ENCODE results near the gene BCR. TPM values are rescaled to one million over a fixed set of nuclear protein-coding genes. Genes with fewer than 3 reads are reported as not detected.

The BCR gene
- total RNA-seq, 2 donors from 2014 or later = 102 to 172 TPM

GRCh38 chr22:23262518-23263332 lies 82.4 kb downstream of the BCR start:
- peaks cover 77% of the 10 kb centered on the region for H3K36me3 ChIP-seq (ENCODE audit: control insufficient read depth, insufficient read depth, low read length)
- peaks cover 23% of the 10 kb centered on the region for H3K4me1 Mint-ChIP-seq
- no peak overlapping the region for H3K27ac ChIP-seq (ENCODE audit: low read depth, low read length)
- DNase-seq = no peak
- no peak overlapping the region for H3K4me3 Mint-ChIP-seq
- H3K9me3 ChIP-seq (ENCODE audit: control insufficient read depth, low read length) = no peaks in the 10 kb centered on the region
- H3K9me3 Mint-ChIP-seq = no peaks in the 10 kb centered on the region
- no peaks in the 10 kb centered on the region for H3K27me3 ChIP-seq (ENCODE audit: control insufficient read depth, insufficient read depth, low read length, poor library complexity, severe bottlenecking)
- H3K4me3 ChIP-seq (ENCODE audit: low read length) = no peak overlapping the region
- peaks cover 48% of the 10 kb centered on the region for H3K36me3 Mint-ChIP-seq (ENCODE audit: low read depth)
- H3K4me1 ChIP-seq (ENCODE audit: control insufficient read depth, insufficient read depth, low read length) = no peaks in the 10 kb centered on the region
- H3K27ac Mint-ChIP-seq = no peak overlapping the region
- 90 to 97% methylated on average over 35 to 57 of the region's 60 CpGs for WGBS, 2 experiments (ENCODE audit: insufficient coverage in 1 of 2, insufficient read length in 1 of 2)
- H3K9ac ChIP-seq (ENCODE audit: extremely low read depth, low read length, poor library complexity, severe bottlenecking) = no peak overlapping the region
- no peaks in the 10 kb centered on the region for H3K27me3 Mint-ChIP-seq (ENCODE audit: insufficient read depth)
- TF ChIP-seq, protein P1, sequence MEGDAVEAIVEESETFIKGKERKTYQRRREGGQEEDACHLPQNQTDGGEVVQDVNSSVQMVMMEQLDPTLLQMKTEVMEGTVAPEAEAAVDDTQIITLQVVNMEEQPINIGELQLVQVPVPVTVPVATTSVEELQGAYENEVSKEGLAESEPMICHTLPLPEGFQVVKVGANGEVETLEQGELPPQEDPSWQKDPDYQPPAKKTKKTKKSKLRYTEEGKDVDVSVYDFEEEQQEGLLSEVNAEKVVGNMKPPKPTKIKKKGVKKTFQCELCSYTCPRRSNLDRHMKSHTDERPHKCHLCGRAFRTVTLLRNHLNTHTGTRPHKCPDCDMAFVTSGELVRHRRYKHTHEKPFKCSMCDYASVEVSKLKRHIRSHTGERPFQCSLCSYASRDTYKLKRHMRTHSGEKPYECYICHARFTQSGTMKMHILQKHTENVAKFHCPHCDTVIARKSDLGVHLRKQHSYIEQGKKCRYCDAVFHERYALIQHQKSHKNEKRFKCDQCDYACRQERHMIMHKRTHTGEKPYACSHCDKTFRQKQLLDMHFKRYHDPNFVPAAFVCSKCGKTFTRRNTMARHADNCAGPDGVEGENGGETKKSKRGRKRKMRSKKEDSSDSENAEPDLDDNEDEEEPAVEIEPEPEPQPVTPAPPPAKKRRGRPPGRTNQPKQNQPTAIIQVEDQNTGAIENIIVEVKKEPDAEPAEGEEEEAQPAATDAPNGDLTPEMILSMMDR (conservative IDR thresholded peaks at IDR 0.05) = no peak

GRCh38 chr22:23263651-23264555 lies 83.6 kb downstream of the BCR start:
- peak overlapping the region; percentile 17 for H3K27ac Mint-ChIP-seq
- no peak overlapping the region for H3K4me3 ChIP-seq (ENCODE audit: low read length)
- no peak overlapping the region for H3K27ac ChIP-seq (ENCODE audit: low read depth, low read length)
- no peaks in the 10 kb centered on the region for H3K4me1 ChIP-seq (ENCODE audit: control insufficient read depth, insufficient read depth, low read length)
- H3K4me1 Mint-ChIP-seq = peaks cover 28% of the 10 kb centered on the region
- no peaks in the 10 kb centered on the region for H3K9me3 ChIP-seq (ENCODE audit: control insufficient read depth, low read length)
- 94 to 95% methylated on average over 20 of the region's 20 CpGs for WGBS, 2 experiments (ENCODE audit: insufficient coverage in 1 of 2, insufficient read length in 1 of 2)
- TF ChIP-seq, protein P1 (conservative IDR thresholded peaks at IDR 0.05) = no peak
- no peaks in the 10 kb centered on the region for H3K27me3 Mint-ChIP-seq (ENCODE audit: insufficient read depth)
- no peak overlapping the region for H3K9ac ChIP-seq (ENCODE audit: extremely low read depth, low read length, poor library complexity, severe bottlenecking)
- DNase-seq = no peak
- H3K4me3 Mint-ChIP-seq = no peak overlapping the region
- peaks cover 77% of the 10 kb centered on the region for H3K36me3 ChIP-seq (ENCODE audit: control insufficient read depth, insufficient read depth, low read length)
- H3K9me3 Mint-ChIP-seq = no peaks in the 10 kb centered on the region
- no peaks in the 10 kb centered on the region for H3K27me3 ChIP-seq (ENCODE audit: control insufficient read depth, insufficient read depth, low read length, poor library complexity, severe bottlenecking)
- H3K36me3 Mint-ChIP-seq (ENCODE audit: low read depth) = peaks cover 52% of the 10 kb centered on the region

GRCh38 chr22:23264610-23265367 lies 84.5 kb downstream of the BCR start:
- no peak overlapping the region for H3K27ac Mint-ChIP-seq

More at GRCh38 chr22:23264610-23265367, 84.5 kb downstream of the BCR start:
- Histone ChIP-seq H3K4me3 (ENCODE audit: low read length) (no peak overlapping the region), H3K4me1 (ENCODE audit: control insufficient read depth, insufficient read depth, low read length) (no peaks in the 10 kb centered on the region), H3K36me3 (ENCODE audit: control insufficient read depth, insufficient read depth, low read length) (peaks cover 79% of the 10 kb centered on the region), H3K27me3 (ENCODE audit: control insufficient read depth, insufficient read depth, low read length, poor library complexity, severe bottlenecking) (no peaks in the 10 kb centered on the region), H3K9me3 (ENCODE audit: control insufficient read depth, low read length) (no peaks in the 10 kb centered on the region), H3K27ac (ENCODE audit: low read depth, low read length) (no peak overlapping the region), H3K9ac (ENCODE audit: extremely low read depth, low read length, poor library complexity, severe bottlenecking) (no peak overlapping the region)
- Mint-ChIP-seq H3K4me1 (peaks cover 33% of the 10 kb centered on the region), H3K4me3 (no peak overlapping the region), H3K9me3 (no peaks in the 10 kb centered on the region), H3K27me3 (ENCODE audit: insufficient read depth) (no peaks in the 10 kb centered on the region), H3K36me3 (ENCODE audit: low read depth) (peaks cover 52% of the 10 kb centered on the region)
- no peak for DNase-seq
- TF ChIP-seq, protein P1 (conservative IDR thresholded peaks at IDR 0.05) = no peak
- 92 to 94% methylated on average over 15 to 19 of the region's 19 CpGs for WGBS, 2 experiments (ENCODE audit: insufficient coverage in 1 of 2, insufficient read length in 1 of 2)
